Endothelial cell of umbilical vein (primary cell): ENCODE data around the gene RPL4. TPM values are rescaled to one million over a fixed set of nuclear protein-coding genes. Genes with fewer than 3 reads are reported as not detected.
"Not testable (repeated sequence)": the region's sequence is repeated elsewhere in the genome, so short reads cannot be mapped to it uniquely, and the experiment has no call there.

Experiments used
- BruUV-seq: library from RNA; stranded (reverse); fragments of 400-500 nt; replicated peaks from 2 replicates; lab custom pipeline; 2021; lab: Mats Ljungman, UMichigan
- CTCF ChIA-PET: fragments of 300-600, 350-600 bp; sonication (Branson Sonifier 250); formaldehyde crosslinking; loops from one replicate; lab custom pipeline; 2021; ENCODE audit warnings: antibody characterized with exemption, inconsistent platforms; lab: Charles Lee
- POLR2A ChIA-PET: fragments of 300-600, 350-600 bp; sonication (Branson Sonifier 250); formaldehyde crosslinking; loops from one replicate; lab custom pipeline; 2021; ENCODE audit warnings: antibody characterized with exemption, inconsistent platforms; lab: Charles Lee
- DNase-seq: peaks from one replicate; pipeline ENCODE4 v3.0.0-alpha.2; 2011; ENCODE audit warnings: low read depth, low spot score
- FAIRE-seq: peaks from 2 replicates; lab custom pipeline; 2011; peaks lifted over from hg19 to GRCh38; lab: Jason Lieb, UNC
- H2AFZ ChIP-seq: 2 replicates; pipeline ENCODE4 v1.6.0; 2012; ENCODE audit warnings: low read depth, low read length, control low read depth, inconsistent platforms
- H3K27ac ChIP-seq: 2 replicates; pipeline ENCODE4 v1.5.1; 2011; ENCODE audit warnings: low read depth, mild to moderate bottlenecking, control low read depth, low read length, moderate library complexity; ENCODE audit not compliant: insufficient read depth
- H3K27me3 ChIP-seq, 2 experiments: 2 replicates each; pipeline versions ENCODE4 v1.6.0 to v1.6.1; 2011; ENCODE audit warnings: low read length in 2 of 2, mixed read lengths in 1 of 2; ENCODE audit not compliant: control insufficient read depth in 2 of 2, insufficient read depth in 2 of 2
- H3K36me3 ChIP-seq, 2 experiments: 2 replicates in 1 of 2; 3 replicates in 1 of 2; pipeline ENCODE4 v1.5.1; 2011; ENCODE audit warnings: low read length in 2 of 2, mild to moderate bottlenecking in 1 of 2, moderate library complexity in 1 of 2; ENCODE audit not compliant: control insufficient read depth in 2 of 2, insufficient read depth in 2 of 2; ENCODE audit errors: extremely low read depth in 1 of 2
- H3K4me1 ChIP-seq: 3 replicates; pipeline ENCODE4 v1.5.1; 2011; ENCODE audit warnings: mild to moderate bottlenecking, low read length; ENCODE audit not compliant: control insufficient read depth, insufficient read depth; ENCODE audit errors: extremely low read depth
- H3K4me2 ChIP-seq: 2 replicates; pipeline ENCODE4 v1.6.1; 2011; ENCODE audit warnings: low read length, control low read depth, mixed read lengths; ENCODE audit not compliant: insufficient read depth
- H3K4me3 ChIP-seq, 3 experiments: fragments of 200-600 bp in 1 of 3; sonication (generic), shearing (Covaris generic) in 1 of 3; replicated peaks in 1 of 3; 2 replicates each; pipeline ENCODE4 v1.5.1; 2011 to 2016; ENCODE audit warnings: control low read depth in 3 of 3, low read length in 3 of 3, mild to moderate bottlenecking in 2 of 3, inconsistent platforms in 1 of 3, low read depth in 1 of 3, moderate library complexity in 1 of 3; ENCODE audit not compliant: insufficient read depth in 1 of 3
- H3K79me2 ChIP-seq: 2 replicates; pipeline ENCODE4 v1.6.0; 2012; ENCODE audit warnings: low read length, inconsistent platforms; ENCODE audit not compliant: control insufficient read depth, insufficient read depth
- H3K9ac ChIP-seq: replicated peaks from 2 replicates; pipeline ENCODE3; 2011; ENCODE audit warnings: low read length, control low read depth; ENCODE audit not compliant: insufficient read depth; ENCODE audit errors: extremely low read depth
- H3K9me1 ChIP-seq: replicated peaks from 3 replicates; pipeline ENCODE4 v1.6.0; 2011; ENCODE audit warnings: mild to moderate bottlenecking, low read length; ENCODE audit not compliant: control insufficient read depth, insufficient read depth; ENCODE audit errors: extremely low read depth
- H3K9me3 ChIP-seq: replicated peaks from 2 replicates; pipeline ENCODE4 v1.5.1; 2012; ENCODE audit warnings: low read length, inconsistent platforms; ENCODE audit not compliant: control insufficient read depth, insufficient read depth
- H4K20me1 ChIP-seq: replicated peaks from 2 replicates; pipeline ENCODE3; 2011; ENCODE audit warnings: mild to moderate bottlenecking, low read length; ENCODE audit not compliant: control insufficient read depth, insufficient read depth; ENCODE audit errors: extremely low read depth
- EZH2 ChIP-seq: IDR thresholded peaks from 2 replicates; pipeline ENCODE4 v1.6.1; 2012; ENCODE audit warnings: borderline replicate concordance, low read depth, mild to moderate bottlenecking, moderate library complexity, low read length, inconsistent platforms; ENCODE audit not compliant: severe bottlenecking
- FOS ChIP-seq: IDR thresholded peaks from 2 replicates; pipeline ENCODE4 v1.6.1; 2011; ENCODE audit warnings: mild to moderate bottlenecking, low read length, moderate library complexity, borderline replicate concordance; ENCODE audit not compliant: insufficient read depth
- JUN ChIP-seq: IDR thresholded peaks from 2 replicates; pipeline ENCODE4 v1.6.1; 2011; ENCODE audit warnings: borderline replicate concordance, low read depth; ENCODE audit not compliant: insufficient read length, insufficient read depth
- MAX ChIP-seq: IDR thresholded peaks from 2 replicates; pipeline ENCODE4 v1.6.1; 2011; ENCODE audit not compliant: insufficient read depth, insufficient read length
- MYC ChIP-seq: IDR thresholded peaks from one replicate; pipeline ENCODE4 v1.6.1; 2011; ENCODE audit warnings: mild to moderate bottlenecking, low read depth, low read length
- POLR2A ChIP-seq: IDR thresholded peaks from 2 replicates; pipeline ENCODE4 v1.6.1; 2012; ENCODE audit warnings: low read depth, mild to moderate bottlenecking, control low read depth, low read length
- POLR2AphosphoS5 ChIP-seq: IDR thresholded peaks from 2 replicates; pipeline ENCODE4 v1.6.1; 2012; ENCODE audit warnings: low read depth, mild to moderate bottlenecking, control low read depth, low read length, moderate library complexity; ENCODE audit not compliant: insufficient read depth
- dilution Hi-C: fragments of 300-500 bp; cut with MboI; formaldehyde crosslinking; loops from one replicate; pipeline ENCODE4 v1.15.0; 2019; ENCODE audit warnings: low sequenced_read_pairs; ENCODE audit not compliant: extremely low pct_ligation_motif_present
- intact Hi-C: fragments of 100-400 bp; cut with micrococcal nuclease; formaldehyde crosslinking; loops from one replicate; pipeline ENCODE4 v1.10.0; 2022
- polyA plus RNA-seq, 4 experiments: library from polyadenylated mRNA; depleted of rRNA in 3 of 4; stranded (reverse) in 3 of 4; unstranded in 1 of 4; fragments of >200 nt; gene quantifications; 2 replicates each; pipeline versions ENCODE4 v1.2.1 to v1.2.3, GENCODE V29; 2011 to 2012; ENCODE audit warnings: missing spikeins in 1 of 4
- total RNA-seq: library from RNA; stranded (reverse); gene quantifications from 2 replicates; pipeline ENCODE4 v1.2.3, GENCODE V29; 2021

RPL4 gene
- total and polyA plus RNA-seq, 2 donors (not counting 3 experiments of a cell fraction or from before 2014, with no cell fraction given) = 2,598 to 3,530 TPM

- Histone ChIP-seq H3K4me3 (no peak overlapping the region), H3K36me3 (no peaks in the 10 kb centered on the region), H3K9ac (no peak overlapping the region), H3K4me2 (no peak overlapping the region), H3K9me3 (no peaks in the 10 kb centered on the region), H3K4me1 (peaks cover 12% of the 10 kb centered on the region), H2AFZ (no peak overlapping the region), H3K79me2 (peaks cover 2% of the 10 kb centered on the region), H3K27ac (no peak overlapping the region), H3K9me1 (no peaks in the 10 kb centered on the region), H4K20me1 (no peaks in the 10 kb centered on the region), H3K27me3 (no peaks in the 10 kb centered on the region)
- intact Hi-C loops (no loop called here), dilution Hi-C loops (no loop called here)
- TF ChIP-seq POLR2A (no peak), MAX (no peak), MYC (no peak), FOS (no peak), EZH2 (no peak), JUN (no peak), POLR2AphosphoS5 (no peak)
- POLR2A ChIA-PET = no interaction called here
- CTCF ChIA-PET = no interaction called here
- FAIRE-seq = no peak
- no TSS peak for BruUV-seq
- DNase-seq = no peak
These were observed 42.7 kb downstream of the RPL4 start for GRCh38 chr15:66461917-66462316.

DNA sequence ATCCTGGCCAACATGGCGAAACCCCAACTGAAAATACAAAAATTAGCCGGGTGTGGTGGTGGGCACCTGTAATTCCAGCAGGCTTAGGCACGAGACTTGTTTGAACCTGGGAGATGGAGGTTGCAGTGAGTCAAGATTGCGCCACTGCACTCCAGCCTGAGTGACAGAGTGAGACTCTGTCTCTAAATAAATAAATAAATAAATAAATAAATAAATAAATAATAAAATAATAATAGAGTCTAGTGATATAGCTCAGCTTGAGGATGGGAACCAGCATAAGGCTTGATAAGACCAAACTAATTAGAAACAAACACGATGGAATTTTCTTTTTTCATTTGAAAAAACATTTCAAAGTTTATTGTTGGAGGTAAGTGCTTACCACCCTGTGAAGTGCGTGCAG, 43.4 kb downstream of the RPL4 start:
- FAIRE-seq, intact Hi-C loops, H3K27me3 ChIP-seq, H2AFZ ChIP-seq, H3K27ac ChIP-seq, H3K9me3 ChIP-seq, dilution Hi-C loops, H3K36me3 ChIP-seq, POLR2A ChIA-PET, DNase-seq, H3K79me2 ChIP-seq, H3K4me2 ChIP-seq, H3K9me1 ChIP-seq, CTCF ChIA-PET, H3K4me3 ChIP-seq, BruUV-seq, H4K20me1 ChIP-seq, H3K9ac ChIP-seq: not testable (repeated sequence)
- peaks cover 12% of the 10 kb centered on the region for H3K4me1 ChIP-seq
